RWPE2 (cell line): ENCODE results near the gene HTR1B.

Source experiments
- ATAC-seq: fragments of 200-7000 bp; cut with Tn5 transposase; 3 replicates; pipeline ENCODE4 v1.9.1; 2021; ENCODE audit warnings: low read depth
- DNase-seq: peaks from one replicate; pipeline ENCODE4 v3.0.0-alpha.2; 2020; ENCODE audit warnings: low spot score
- H3K27ac ChIP-seq: fragments of 450-650 bp; 2 replicates; pipeline ENCODE4 v1.5.1; 2017; ENCODE audit warnings: mild to moderate bottlenecking; ENCODE audit not compliant: poor library complexity, severe bottlenecking
- H3K27me3 ChIP-seq: fragments of 250-450 bp; sonication (Bioruptor Pico); 2 replicates; pipeline ENCODE4 v1.5.1; 2021; ENCODE audit warnings: mild to moderate bottlenecking, moderate library complexity; ENCODE audit not compliant: insufficient read depth, poor library complexity, severe bottlenecking
- H3K36me3 ChIP-seq: fragments of 250-450 bp; sonication (Bioruptor Pico); 2 replicates; pipeline ENCODE4 v1.5.1; 2020; ENCODE audit warnings: low read depth, mild to moderate bottlenecking, moderate library complexity
- H3K4me1 ChIP-seq: fragments of 250-450 bp; sonication (Bioruptor Pico); 2 replicates; pipeline ENCODE4 v1.5.1; 2021; ENCODE audit warnings: mild to moderate bottlenecking, moderate library complexity; ENCODE audit not compliant: insufficient read depth, poor library complexity, severe bottlenecking
- H3K4me3 ChIP-seq: fragments of 250-450 bp; sonication (Bioruptor Pico); 2 replicates; pipeline ENCODE4 v1.5.1; 2021; ENCODE audit warnings: mild to moderate bottlenecking, moderate library complexity; ENCODE audit not compliant: severe bottlenecking
- H3K9me3 ChIP-seq: fragments of 250-450 bp; sonication (Bioruptor Pico); 2 replicates; pipeline ENCODE4 v1.5.1; 2021; ENCODE audit warnings: mild to moderate bottlenecking, moderate library complexity; ENCODE audit not compliant: severe bottlenecking
- CTCF ChIP-seq: fragments of 450-650 bp; IDR thresholded peaks from one replicate; pipeline ENCODE4 v1.5.1; 2017; ENCODE audit warnings: mild to moderate bottlenecking, moderate library complexity; ENCODE audit not compliant: poor library complexity, severe bottlenecking

Gene HTR1B

GRCh38 chr6:77456531-77457248 is 6.6 kb downstream of the HTR1B start:
- no peaks in the 10 kb centered on the region for H3K9me3 ChIP-seq
- DNase-seq (peak; percentile 86), ATAC-seq (peak; percentile 86)
- H3K27ac ChIP-seq: peak overlapping the region; percentile 90
- TF ChIP-seq CTCF: no peak
- H3K4me3 ChIP-seq: no peak overlapping the region
- H3K36me3 ChIP-seq: no peaks in the 10 kb centered on the region
- no peaks in the 10 kb centered on the region for H3K27me3 ChIP-seq
- H3K4me1 ChIP-seq: peaks cover 47% of the 10 kb centered on the region

GRCh38 chr6:77455271-77455670 is 8.0 kb downstream of the HTR1B start:
- Histone ChIP-seq H3K27me3 (no peaks in the 10 kb centered on the region), H3K9me3 (no peaks in the 10 kb centered on the region), H3K4me3 (no peak overlapping the region), H3K27ac (peak overlapping the region; percentile 90), H3K36me3 (no peaks in the 10 kb centered on the region), H3K4me1 (peaks cover 47% of the 10 kb centered on the region)
- ATAC-seq (no peak), DNase-seq (no peak)
- no peak for TF ChIP-seq CTCF

- Histone ChIP-seq H3K9me3 (no peaks in the 10 kb centered on the region), H3K4me3 (no peak overlapping the region), H3K27me3 (no peaks in the 10 kb centered on the region), H3K27ac (peak overlapping the region; percentile 90), H3K36me3 (no peaks in the 10 kb centered on the region), H3K4me1 (peaks cover 42% of the 10 kb centered on the region)
- ATAC-seq (no peak), DNase-seq (no peak)
- no peak for TF ChIP-seq CTCF
Observed at GRCh38 chr6:77454386-77454785, 8.9 kb downstream of the HTR1B start.

GRCh38 chr6:77451466-77451865 is 11.8 kb downstream of the HTR1B start:
- Histone ChIP-seq H3K4me1 (peaks cover 21% of the 10 kb centered on the region), H3K4me3 (no peak overlapping the region), H3K27ac (no peak overlapping the region), H3K9me3 (no peaks in the 10 kb centered on the region), H3K27me3 (no peaks in the 10 kb centered on the region), H3K36me3 (no peaks in the 10 kb centered on the region)
- no peak for DNase-seq
- ATAC-seq: no peak
- TF ChIP-seq CTCF: no peak

GRCh38 chr6:77450924-77451323 is 12.4 kb downstream of the HTR1B start:
- no peak overlapping the region for H3K27ac ChIP-seq
- ATAC-seq: peak; percentile 76
- DNase-seq: no peak
- H3K4me1 ChIP-seq: peaks cover 16% of the 10 kb centered on the region
- H3K36me3 ChIP-seq: no peaks in the 10 kb centered on the region
- no peak overlapping the region for H3K4me3 ChIP-seq
- no peaks in the 10 kb centered on the region for H3K9me3 ChIP-seq
- no peaks in the 10 kb centered on the region for H3K27me3 ChIP-seq
- TF ChIP-seq CTCF: peak; percentile 78
